ENCODE measurements around the gene GLI3.

GLI3 gene

DNA sequence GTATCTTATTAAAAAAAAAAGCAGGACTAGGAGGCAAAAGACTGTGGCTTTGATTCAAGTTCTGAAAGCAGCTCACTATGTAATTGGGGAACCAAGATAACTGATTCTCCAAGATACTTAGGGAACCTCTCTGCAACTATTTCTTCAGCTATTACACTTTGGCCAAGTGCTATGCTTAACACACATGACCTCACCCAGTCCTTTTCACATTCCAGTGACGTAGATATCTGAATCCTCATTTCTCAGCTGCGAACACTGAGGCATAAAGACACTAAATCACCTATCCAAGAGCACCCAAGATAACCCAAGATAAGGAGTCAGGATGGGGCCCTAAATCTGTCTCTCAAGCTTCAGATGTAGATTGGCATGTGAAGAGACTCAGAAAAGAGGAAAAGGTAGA lies 133.6 kb downstream of the GLI3 start:
- no peaks in the 10 kb centered on the region for H3K4me1 Mint-ChIP-seq
- no peaks in the 10 kb centered on the region for H3K36me3 Mint-ChIP-seq
- no peak overlapping the region for H3K4me3 Mint-ChIP-seq
- H3K9me3 Mint-ChIP-seq: no peaks in the 10 kb centered on the region
- H3K27me3 Mint-ChIP-seq: no peaks in the 10 kb centered on the region
- H3K27ac Mint-ChIP-seq: no peak overlapping the region

DNA sequence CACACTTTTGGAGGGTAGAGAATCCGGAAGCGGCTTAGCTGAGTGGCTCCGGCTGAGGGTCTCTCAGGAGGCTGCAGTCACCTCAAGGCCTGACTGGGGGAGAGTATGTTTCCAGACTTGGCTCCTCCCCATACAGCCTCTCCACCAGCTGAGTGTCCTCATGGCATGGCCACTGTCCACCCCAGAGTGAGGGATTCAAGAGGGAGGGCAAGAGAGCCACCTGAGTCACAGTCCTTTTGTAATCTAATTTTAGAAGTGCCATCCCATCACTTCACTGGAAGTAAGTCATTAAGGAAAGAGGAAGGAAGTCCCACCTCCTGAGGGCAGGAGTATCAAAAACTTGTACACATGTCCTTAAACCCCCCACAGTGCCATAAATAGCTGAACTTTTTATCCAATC lies 134.0 kb downstream of the GLI3 start:
- no peak overlapping the region for H3K27ac Mint-ChIP-seq
- H3K4me1 Mint-ChIP-seq: no peaks in the 10 kb centered on the region
- no peak overlapping the region for H3K4me3 Mint-ChIP-seq
- no peaks in the 10 kb centered on the region for H3K27me3 Mint-ChIP-seq
- no peaks in the 10 kb centered on the region for H3K9me3 Mint-ChIP-seq
- no peaks in the 10 kb centered on the region for H3K36me3 Mint-ChIP-seq

DNA sequence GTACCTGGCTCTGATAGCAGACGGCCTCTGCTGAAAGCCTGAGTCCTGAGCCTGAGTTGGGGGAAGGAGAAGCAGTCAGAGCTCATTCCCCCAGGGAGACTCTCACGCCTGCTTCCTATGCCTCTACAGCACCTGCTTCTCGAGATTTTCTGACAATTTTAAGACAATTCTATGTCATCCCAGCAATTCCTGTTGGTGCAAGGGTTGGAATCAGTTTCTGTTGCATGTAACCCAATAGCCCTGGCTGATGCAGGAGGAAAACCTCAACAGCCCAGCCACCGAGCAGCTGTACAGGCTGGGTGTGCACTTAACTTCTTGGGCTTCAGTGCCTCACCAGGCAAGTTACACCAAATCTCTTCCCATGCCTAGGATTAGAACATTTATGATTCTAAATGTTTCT lies 134.7 kb downstream of the GLI3 start:
- H3K36me3 Mint-ChIP-seq: no peaks in the 10 kb centered on the region
- no peaks in the 10 kb centered on the region for H3K4me1 Mint-ChIP-seq
- no peaks in the 10 kb centered on the region for H3K9me3 Mint-ChIP-seq
- H3K27me3 Mint-ChIP-seq: no peaks in the 10 kb centered on the region
- H3K27ac Mint-ChIP-seq: no peak overlapping the region
- H3K4me3 Mint-ChIP-seq: no peak overlapping the region

DNA sequence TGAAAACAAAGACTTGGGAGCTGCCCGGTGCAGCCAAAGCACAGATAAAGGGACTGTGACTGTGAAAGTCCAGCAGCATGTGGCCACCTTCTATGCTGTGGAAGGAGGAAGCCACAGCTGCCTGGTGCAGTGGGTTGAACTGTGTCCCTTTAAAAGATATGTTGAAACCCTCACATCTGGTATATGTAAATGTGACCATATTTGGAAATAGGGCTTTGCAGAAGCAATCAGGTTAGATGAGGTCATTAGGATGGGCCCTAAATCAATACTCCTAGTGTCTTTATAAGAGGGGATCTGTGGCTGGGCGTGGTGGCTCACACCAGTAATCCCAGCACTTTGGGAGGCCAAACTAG lies 136.9 kb downstream of the GLI3 start:
- Mint-ChIP-seq H3K9me3 (no peaks in the 10 kb centered on the region), H3K4me3 (no peak overlapping the region), H3K4me1 (no peaks in the 10 kb centered on the region)

DNA sequence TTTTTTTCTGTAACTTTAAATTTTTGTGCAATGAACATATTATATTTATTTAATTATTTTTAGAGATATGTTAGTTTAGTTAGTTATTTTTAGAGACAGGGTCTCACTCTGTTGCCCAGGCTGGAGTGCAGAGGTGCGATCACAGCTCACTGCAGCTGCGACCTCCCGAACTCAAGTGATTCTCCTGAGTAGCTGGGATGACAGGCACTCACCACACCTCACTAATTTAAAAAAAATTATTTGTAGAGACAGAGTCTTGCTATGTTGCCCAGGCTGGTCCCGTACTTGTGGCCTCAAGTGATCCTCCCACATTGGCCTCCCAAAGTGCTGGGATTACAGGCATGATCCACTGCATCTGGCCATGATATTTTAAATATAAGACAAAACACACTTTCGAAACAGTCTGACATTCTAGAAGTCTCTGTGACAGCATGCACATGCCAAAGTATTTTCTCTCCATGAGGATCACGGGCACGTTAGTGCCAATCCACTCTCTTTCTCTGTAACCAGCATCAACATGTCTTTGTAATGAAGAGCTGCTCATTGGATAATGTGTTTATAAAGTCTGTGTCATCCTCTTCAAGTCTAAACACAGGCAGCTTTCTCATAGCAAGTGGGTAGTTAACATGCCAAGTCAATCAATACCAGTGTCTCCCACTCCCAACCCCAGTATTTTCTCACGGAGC lies 137.4 kb downstream of the GLI3 start:
- no peaks in the 10 kb centered on the region for H3K9me3 Mint-ChIP-seq
- no peaks in the 10 kb centered on the region for H3K4me1 Mint-ChIP-seq
- no peak overlapping the region for H3K4me3 Mint-ChIP-seq
- no peak overlapping the region for H3K27ac Mint-ChIP-seq
- H3K36me3 Mint-ChIP-seq: no peaks in the 10 kb centered on the region
- no peaks in the 10 kb centered on the region for H3K27me3 Mint-ChIP-seq

More for the DNA sequence above, 136.9 kb downstream of the GLI3 start:
- no peaks in the 10 kb centered on the region for H3K36me3 Mint-ChIP-seq
- no peaks in the 10 kb centered on the region for H3K27me3 Mint-ChIP-seq
- H3K27ac Mint-ChIP-seq: no peak overlapping the region

DNA sequence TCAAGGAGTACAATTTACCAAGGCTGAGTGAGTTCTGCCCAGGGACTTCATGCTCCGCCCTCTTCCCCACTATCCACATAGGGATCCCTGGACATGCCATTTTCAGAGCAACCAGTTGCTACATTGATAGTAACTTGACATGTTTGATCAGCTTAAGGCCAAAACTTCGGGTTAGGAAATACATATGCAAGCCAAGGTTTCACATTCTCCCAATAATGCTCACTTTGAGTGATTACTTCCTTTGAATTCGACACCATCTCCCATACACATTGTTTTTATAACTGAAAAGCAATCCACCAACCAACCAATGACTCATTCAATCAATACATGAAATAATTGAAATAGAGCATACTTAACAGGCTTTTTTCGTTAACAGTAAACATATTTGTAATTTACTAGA lies 137.9 kb downstream of the GLI3 start:
- Mint-ChIP-seq H3K4me1 (no peaks in the 10 kb centered on the region), H3K9me3 (no peaks in the 10 kb centered on the region)

DNA sequence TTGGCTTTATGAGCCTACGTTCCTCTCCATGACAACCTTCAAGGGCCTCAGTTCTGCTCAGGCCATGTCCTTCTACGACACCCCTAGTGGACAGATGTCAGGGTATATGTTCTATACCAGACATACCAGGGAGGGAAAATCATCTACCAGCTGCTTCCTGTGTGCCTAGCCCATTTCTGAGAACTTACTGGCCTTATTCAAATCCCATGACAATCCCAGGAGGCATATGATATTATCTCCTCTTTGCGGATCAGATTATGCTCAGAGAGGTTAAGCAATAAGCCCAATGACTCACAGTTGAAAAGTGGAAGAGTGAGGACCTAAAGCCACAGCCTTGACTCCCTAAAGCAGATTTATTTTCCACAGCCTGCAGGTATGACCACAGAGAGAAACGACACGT lies 139.3 kb downstream of the GLI3 start:
- H3K9me3 Mint-ChIP-seq: no peaks in the 10 kb centered on the region
- H3K4me1 Mint-ChIP-seq: no peaks in the 10 kb centered on the region
- no peaks in the 10 kb centered on the region for H3K36me3 Mint-ChIP-seq
- H3K27ac Mint-ChIP-seq: no peak overlapping the region
- no peak overlapping the region for H3K4me3 Mint-ChIP-seq
- no peaks in the 10 kb centered on the region for H3K27me3 Mint-ChIP-seq

More for the DNA sequence above, 137.9 kb downstream of the GLI3 start:
- Mint-ChIP-seq H3K27me3 (no peaks in the 10 kb centered on the region), H3K4me3 (no peak overlapping the region), H3K27ac (no peak overlapping the region), H3K36me3 (no peaks in the 10 kb centered on the region)

DNA sequence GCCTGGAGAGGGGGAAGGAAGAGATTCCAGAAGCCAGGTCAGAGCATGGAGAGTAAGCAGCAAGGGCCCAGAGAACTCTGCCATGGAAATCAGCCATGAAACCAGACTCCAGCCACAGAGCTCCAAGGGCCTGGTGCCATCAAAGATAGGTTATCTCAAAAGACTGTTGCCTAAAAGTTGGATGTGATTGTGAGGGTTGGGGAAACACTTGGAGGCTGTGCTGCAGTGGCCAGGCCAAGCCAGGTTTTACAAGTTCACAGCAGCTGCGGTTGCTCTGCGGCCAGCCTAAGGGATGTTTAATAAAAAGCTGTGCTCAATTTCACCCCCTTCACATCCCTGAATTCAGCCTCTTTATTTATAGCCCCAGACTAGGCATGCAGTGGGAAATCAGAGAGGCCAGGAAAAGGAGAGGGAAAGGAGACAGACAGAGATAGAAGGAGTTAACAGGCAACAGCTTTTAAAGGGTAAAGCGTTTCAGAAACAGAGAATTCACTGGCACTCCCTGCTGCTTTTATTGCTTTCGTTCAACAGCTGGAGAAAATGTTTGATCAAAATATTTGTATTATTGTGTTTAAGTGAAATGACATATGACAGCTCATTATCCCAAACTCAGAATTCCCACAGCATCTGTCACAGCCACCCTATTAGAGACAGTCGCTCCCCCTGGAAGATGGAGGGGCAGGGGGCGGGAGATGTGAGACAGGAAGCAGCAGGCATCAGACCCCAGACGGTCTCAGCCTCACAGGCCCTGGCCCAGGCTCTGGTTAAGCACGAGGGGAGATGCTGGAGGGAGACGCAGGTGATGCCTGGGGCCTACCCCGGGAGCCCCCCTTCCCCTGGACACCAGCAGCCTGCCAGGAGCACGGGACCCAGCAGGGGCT lies 140.1 kb downstream of the GLI3 start:
- Mint-ChIP-seq H3K27ac (no peak overlapping the region), H3K4me1 (no peaks in the 10 kb centered on the region), H3K36me3 (no peaks in the 10 kb centered on the region), H3K4me3 (no peak overlapping the region), H3K9me3 (no peaks in the 10 kb centered on the region), H3K27me3 (no peaks in the 10 kb centered on the region)

DNA sequence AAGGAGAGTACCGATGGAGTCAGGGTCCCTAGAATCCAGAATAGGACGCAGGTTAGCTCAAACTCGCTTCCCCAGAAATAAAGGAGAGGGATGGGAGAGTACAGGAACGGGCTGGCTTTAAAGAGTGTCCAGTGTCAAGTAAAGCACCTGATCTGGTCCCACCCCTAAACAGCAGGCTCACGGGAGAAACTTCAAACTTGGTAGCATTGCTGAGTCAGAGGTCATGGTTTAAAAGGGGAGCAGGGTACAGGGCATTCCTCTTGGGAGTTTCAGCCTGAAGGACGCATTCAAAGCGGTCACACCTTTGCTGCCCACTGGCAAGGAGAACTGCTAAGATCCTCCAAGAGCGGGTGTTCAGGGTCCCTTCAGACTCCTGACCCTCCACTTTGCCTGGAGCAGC lies 140.7 kb downstream of the GLI3 start:
- H3K27me3 Mint-ChIP-seq: peaks cover 2% of the 10 kb centered on the region
- no peak overlapping the region for H3K4me3 Mint-ChIP-seq
- no peak overlapping the region for H3K27ac Mint-ChIP-seq
- H3K36me3 Mint-ChIP-seq: no peaks in the 10 kb centered on the region
- H3K9me3 Mint-ChIP-seq: no peaks in the 10 kb centered on the region
- no peaks in the 10 kb centered on the region for H3K4me1 Mint-ChIP-seq

DNA sequence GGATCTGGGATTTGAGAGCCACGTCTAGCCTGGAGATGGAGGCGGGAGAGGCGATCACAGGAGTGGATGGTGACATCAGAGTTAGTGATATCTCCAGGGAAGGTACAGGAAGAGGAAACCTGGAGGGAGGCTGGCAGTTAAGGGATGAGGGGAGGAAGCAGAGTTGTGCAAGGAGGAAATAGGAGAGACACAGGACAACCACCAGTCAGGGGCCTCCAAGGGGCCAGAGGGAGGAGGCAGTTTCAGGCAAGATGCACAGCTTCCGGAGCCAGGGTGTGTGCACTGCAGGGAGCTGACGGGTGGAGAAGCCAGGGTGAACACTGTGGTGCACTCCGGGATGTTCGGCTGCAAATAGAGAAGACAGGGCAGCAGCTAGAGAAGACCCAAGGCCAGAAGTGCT lies 141.2 kb downstream of the GLI3 start:
- Mint-ChIP-seq H3K27me3 (peaks cover 2% of the 10 kb centered on the region), H3K27ac (no peak overlapping the region), H3K36me3 (no peaks in the 10 kb centered on the region), H3K4me3 (no peak overlapping the region), H3K9me3 (no peaks in the 10 kb centered on the region), H3K4me1 (no peaks in the 10 kb centered on the region)

DNA sequence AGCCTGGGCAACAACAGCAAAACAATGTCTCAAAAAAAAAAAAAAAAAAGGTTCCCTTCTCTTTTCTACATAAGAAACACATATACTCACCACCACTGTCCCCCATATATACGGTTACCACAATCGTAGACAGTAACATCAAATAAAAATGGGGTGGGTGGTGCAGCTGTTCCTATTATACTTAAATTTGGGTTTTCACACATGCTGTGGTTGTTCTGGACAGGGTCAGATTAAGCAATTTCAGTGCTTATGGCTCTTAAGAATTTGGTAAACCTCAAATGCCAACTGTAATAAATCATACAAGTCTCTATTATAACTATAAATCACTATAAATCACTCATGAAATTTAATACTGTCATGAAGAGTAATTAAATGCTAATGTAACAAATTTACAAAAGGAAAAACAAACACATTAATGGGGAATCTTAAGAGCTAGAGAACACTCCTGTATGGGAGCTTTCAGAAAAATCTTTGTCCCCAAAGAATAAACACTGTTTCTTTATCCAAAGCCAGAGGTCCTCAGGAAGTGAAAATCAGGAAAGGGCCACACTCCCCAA lies 143.6 kb downstream of the GLI3 start:
- H3K36me3 Mint-ChIP-seq: no peaks in the 10 kb centered on the region
- H3K27me3 Mint-ChIP-seq: peaks cover 2% of the 10 kb centered on the region
- no peak overlapping the region for H3K27ac Mint-ChIP-seq
- H3K9me3 Mint-ChIP-seq: no peaks in the 10 kb centered on the region
- no peak overlapping the region for H3K4me3 Mint-ChIP-seq
- no peaks in the 10 kb centered on the region for H3K4me1 Mint-ChIP-seq

DNA sequence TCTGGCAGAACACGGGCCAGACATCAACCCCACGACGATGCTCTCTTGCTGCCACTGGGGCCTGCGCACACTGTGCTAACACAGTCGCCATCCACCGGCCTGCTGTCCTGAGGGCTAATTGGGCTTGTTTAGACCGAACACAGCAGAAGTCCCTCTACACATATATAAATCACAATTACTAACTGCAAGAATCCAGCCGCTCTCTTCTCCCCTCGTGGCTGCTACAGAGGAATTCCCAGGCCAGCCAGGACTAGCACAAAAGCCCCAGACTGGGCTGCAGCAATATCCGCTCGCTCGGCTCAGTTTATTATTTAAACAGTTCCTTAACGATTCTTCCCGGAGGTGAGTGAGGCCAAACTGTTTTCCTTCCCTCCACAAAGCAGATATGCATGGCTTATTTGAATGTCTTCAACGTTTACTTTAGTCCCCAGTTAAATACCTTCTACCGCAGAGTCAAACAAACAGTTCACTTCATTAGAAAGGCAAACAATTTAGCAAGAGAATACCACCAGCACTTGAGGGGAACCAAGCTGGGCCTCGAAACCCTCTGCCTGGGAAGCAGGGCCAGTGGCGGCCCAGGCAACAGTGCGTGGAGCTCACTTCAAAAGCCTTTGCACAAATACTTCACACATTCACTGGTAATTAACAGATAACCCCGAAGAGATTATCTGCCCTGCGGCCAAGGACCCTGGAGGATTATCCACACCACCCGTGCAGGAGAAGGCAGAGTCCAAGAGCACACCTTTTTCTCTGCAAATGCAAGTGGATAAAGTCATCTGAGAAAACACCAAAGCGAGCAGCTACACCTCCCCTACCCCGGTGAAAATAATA lies 145.3 kb downstream of the GLI3 start:
- H3K36me3 Mint-ChIP-seq: no peaks in the 10 kb centered on the region
- H3K27ac Mint-ChIP-seq: no peak overlapping the region
- no peak overlapping the region for H3K4me3 Mint-ChIP-seq
- no peaks in the 10 kb centered on the region for H3K4me1 Mint-ChIP-seq
- H3K27me3 Mint-ChIP-seq: peaks cover 2% of the 10 kb centered on the region
- no peaks in the 10 kb centered on the region for H3K9me3 Mint-ChIP-seq

DNA sequence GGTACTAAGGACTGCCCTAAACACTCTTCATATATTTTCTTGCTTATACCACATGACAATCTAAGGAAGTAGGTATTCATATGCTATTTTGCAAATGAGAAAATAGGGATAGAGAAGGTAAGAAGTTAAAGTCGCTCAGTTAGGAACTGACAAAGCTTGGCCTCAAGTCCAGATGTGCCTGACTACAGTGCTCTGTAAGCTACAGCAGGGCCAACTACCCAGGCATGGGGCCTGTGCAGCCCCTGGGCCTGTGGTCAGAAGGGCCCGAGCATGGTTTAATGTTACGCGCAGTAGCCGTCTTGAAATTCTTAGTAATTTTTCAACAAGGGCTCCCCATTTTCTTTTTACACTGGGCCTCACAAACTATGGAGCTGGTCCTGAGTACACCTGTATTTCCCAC lies 146.2 kb downstream of the GLI3 start:
- H3K9me3 Mint-ChIP-seq: no peaks in the 10 kb centered on the region
- no peaks in the 10 kb centered on the region for H3K36me3 Mint-ChIP-seq
- no peak overlapping the region for H3K27ac Mint-ChIP-seq
- peaks cover 2% of the 10 kb centered on the region for H3K27me3 Mint-ChIP-seq
- H3K4me3 Mint-ChIP-seq: no peak overlapping the region
- no peaks in the 10 kb centered on the region for H3K4me1 Mint-ChIP-seq

DNA sequence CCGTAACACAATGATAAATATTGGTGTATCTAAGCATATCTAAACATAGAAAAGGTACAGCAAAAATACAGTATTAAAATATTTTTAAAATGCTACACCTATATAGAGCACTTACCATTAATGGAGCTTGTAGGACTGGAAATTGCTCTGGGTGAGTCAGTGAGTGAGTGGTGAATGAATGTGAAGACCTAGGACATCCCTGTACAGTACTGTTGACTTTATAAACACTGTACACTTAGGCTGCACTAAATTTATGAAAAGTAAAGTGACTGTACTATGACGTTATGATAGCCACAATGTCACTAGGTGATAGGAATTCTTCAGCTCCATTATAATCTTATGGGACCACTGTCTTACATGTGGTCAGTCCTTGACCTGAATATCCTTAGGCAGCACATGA lies 147.0 kb downstream of the GLI3 start:
- Mint-ChIP-seq H3K27me3 (peaks cover 2% of the 10 kb centered on the region), H3K36me3 (no peaks in the 10 kb centered on the region), H3K4me1 (no peaks in the 10 kb centered on the region), H3K9me3 (no peaks in the 10 kb centered on the region), H3K4me3 (no peak overlapping the region), H3K27ac (no peak overlapping the region)

DNA sequence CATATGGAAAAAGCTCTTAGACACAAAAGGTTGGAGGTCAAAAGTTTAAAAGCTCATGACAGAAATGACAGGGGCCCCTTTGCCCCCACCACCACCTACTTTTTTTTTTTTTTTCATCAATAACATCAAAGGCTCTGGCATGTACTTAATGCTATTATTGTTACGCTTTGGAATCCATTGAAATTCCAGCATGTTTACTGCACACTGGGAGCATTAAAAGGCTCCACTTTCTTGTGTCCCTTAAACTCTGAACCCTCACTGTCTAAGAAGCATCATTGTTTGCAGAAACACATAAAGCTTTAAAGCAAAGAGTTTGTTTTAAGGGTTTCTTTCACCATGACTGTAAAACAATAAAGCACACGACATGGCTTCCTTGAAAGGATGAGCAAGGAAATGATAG lies 149.4 kb downstream of the GLI3 start:
- H3K4me1 Mint-ChIP-seq: no peaks in the 10 kb centered on the region
- H3K27ac Mint-ChIP-seq: no peak overlapping the region
- no peaks in the 10 kb centered on the region for H3K36me3 Mint-ChIP-seq
- peaks cover 6% of the 10 kb centered on the region for H3K27me3 Mint-ChIP-seq
- H3K4me3 Mint-ChIP-seq: no peak overlapping the region
- H3K9me3 Mint-ChIP-seq: no peaks in the 10 kb centered on the region

DNA sequence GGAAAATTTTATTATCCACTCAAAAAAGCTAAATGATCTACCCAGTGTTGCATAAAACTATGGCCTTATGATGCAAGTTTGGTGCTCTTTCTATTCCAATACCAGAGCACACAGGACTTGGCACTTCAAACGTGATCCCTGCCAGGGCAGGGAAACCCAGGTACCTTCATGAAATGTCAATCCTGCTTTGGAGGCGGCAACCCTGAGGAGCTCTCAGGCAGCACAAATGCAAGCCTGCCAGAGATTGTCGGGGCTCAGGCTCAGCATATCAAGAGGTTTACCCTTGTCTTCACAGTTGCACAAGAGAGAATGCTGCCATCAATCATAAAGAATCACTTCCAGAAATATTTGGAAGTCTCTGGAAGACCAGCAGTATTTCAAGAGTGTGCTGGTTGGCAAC lies 151.5 kb downstream of the GLI3 start:
- H3K36me3 Mint-ChIP-seq: no peaks in the 10 kb centered on the region
- no peak overlapping the region for H3K27ac Mint-ChIP-seq
- no peak overlapping the region for H3K4me3 Mint-ChIP-seq
- no peaks in the 10 kb centered on the region for H3K9me3 Mint-ChIP-seq
- H3K4me1 Mint-ChIP-seq: no peaks in the 10 kb centered on the region
- peaks cover 4% of the 10 kb centered on the region for H3K27me3 Mint-ChIP-seq

All from activated naive CD4-positive, alpha-beta T cell treated with anti-CD3 and anti-CD28 coated beads, Interleukin-2, amount 50 U/mL, for 24 hours (primary cell).